Measurements from ENCODE around the gene HNRNPL. TPM values are rescaled to one million over a fixed set of nuclear protein-coding genes. Genes with fewer than 3 reads are reported as not detected.
A peak's percentile ranks its signal among the peaks of the same experiment; 100 is the strongest.

Gene HNRNPL
- total and polyA plus RNA-seq, 9 of the 15 experiments (the other 6 are each of a cell fraction or from before 2014, with no cell fraction given) = 39.5 to 610 (median 299) TPM

DNA sequence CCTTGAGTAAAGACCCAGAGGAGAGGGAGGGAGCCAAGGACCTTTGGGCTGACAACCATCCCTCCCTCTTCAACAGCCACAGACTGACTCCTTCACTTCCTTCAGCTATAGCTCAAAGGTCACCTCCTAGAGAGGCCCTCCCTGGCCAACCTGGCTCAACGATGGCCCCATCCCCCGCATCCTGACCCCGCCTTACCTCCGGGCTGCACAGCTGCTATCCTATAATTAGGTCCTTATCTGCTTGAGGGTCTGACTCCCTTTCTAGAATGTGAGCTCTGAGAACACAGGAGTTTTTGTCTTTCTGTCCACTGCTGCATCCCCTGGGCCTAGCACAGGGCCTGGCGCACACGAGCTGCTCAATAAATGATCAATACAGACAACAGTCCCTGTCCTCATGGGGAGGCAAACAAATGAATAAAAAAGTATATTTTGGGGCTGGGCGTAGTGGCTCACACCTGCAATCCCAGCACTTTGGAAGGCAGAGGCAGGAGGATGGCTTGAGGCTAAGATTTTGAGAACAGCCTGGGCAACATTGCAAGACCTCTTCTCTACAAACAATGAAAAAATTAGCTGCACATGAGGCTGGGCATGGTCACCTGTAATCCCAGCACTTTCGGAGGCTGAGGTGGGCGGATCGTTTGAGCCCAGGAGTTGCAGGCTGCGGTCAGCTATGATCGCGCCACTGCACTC, 30.4 kb downstream of the HNRNPL start (continued):
- TF ChIP-seq RBBP5 (IDR thresholded peaks at IDR 0.05; ENCODE audit: borderline replicate concordance, insufficient read depth, low read length, poor library complexity, severe bottlenecking) = no peak
- no peak for TF ChIP-seq ADNP (tag; IDR thresholded peaks at IDR 0.05)
- peak; percentile 76 for TF ChIP-seq EGR1 (conservative IDR thresholded peaks at IDR 0.05)
- TF ChIP-seq ZNF830 (CRISPR knock-in tag; IDR thresholded peaks at IDR 0.05) = no peak
- TF ChIP-seq CLOCK (CRISPR knock-in tag; IDR thresholded peaks at IDR 0.05; ENCODE audit: borderline replicate concordance) = no peak
- TF ChIP-seq ZNF511 (CRISPR knock-in tag; IDR thresholded peaks at IDR 0.05) = no peak
- TF ChIP-seq ZNF121 (CRISPR knock-in tag; conservative IDR thresholded peaks at IDR 0.05) = peak; percentile 87
- no peak for TF ChIP-seq ZFP30 (CRISPR knock-in tag; IDR thresholded peaks at IDR 0.05; ENCODE audit: borderline replicate concordance)
- TF ChIP-seq ZNF79 (CRISPR knock-in tag; IDR thresholded peaks at IDR 0.05; ENCODE audit: low read depth) = no peak
- TF ChIP-seq SPI1 (IDR thresholded peaks at IDR 0.05; ENCODE audit: borderline replicate concordance, low read depth, low read length) = no peak
- TF ChIP-seq, protein P1, sequence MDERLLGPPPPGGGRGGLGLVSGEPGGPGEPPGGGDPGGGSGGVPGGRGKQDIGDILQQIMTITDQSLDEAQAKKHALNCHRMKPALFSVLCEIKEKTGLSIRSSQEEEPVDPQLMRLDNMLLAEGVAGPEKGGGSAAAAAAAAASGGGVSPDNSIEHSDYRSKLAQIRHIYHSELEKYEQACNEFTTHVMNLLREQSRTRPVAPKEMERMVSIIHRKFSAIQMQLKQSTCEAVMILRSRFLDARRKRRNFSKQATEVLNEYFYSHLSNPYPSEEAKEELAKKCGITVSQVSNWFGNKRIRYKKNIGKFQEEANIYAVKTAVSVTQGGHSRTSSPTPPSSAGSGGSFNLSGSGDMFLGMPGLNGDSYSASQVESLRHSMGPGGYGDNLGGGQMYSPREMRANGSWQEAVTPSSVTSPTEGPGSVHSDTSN (CRISPR knock-in tag; IDR thresholded peaks at IDR 0.05; ENCODE audit: low read depth) = no peak
- TF ChIP-seq, protein P1 (tag; conservative IDR thresholded peaks at IDR 0.05; ENCODE audit: low read depth) = no peak
- TF ChIP-seq KHSRP (IDR thresholded peaks at IDR 0.05) = no peak
- TF ChIP-seq KDM4B (IDR thresholded peaks at IDR 0.05; ENCODE audit: borderline replicate concordance in 2 of 2, low read depth in 1 of 2) = no peak; a peak in 1 of 4 replicates
- TF ChIP-seq SRSF7 (optimal IDR thresholded peaks at IDR 0.05; ENCODE audit: low read depth, low read length) = no peak
- no peak; the same call in 1 of the 2 replicates for TF ChIP-seq PHF21A (IDR thresholded peaks at IDR 0.05; ENCODE audit: borderline replicate concordance, low read depth)
- TF ChIP-seq, protein P2, sequence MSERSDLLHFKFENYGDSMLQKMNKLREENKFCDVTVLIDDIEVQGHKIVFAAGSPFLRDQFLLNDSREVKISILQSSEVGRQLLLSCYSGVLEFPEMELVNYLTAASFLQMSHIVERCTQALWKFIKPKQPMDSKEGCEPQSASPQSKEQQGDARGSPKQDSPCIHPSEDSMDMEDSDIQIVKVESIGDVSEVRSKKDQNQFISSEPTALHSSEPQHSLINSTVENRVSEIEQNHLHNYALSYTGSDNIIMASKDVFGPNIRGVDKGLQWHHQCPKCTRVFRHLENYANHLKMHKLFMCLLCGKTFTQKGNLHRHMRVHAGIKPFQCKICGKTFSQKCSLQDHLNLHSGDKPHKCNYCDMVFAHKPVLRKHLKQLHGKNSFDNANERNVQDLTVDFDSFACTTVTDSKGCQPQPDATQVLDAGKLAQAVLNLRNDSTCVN (CRISPR knock-in tag; IDR thresholded peaks at IDR 0.05) = no peak
- TF ChIP-seq, protein P3, sequence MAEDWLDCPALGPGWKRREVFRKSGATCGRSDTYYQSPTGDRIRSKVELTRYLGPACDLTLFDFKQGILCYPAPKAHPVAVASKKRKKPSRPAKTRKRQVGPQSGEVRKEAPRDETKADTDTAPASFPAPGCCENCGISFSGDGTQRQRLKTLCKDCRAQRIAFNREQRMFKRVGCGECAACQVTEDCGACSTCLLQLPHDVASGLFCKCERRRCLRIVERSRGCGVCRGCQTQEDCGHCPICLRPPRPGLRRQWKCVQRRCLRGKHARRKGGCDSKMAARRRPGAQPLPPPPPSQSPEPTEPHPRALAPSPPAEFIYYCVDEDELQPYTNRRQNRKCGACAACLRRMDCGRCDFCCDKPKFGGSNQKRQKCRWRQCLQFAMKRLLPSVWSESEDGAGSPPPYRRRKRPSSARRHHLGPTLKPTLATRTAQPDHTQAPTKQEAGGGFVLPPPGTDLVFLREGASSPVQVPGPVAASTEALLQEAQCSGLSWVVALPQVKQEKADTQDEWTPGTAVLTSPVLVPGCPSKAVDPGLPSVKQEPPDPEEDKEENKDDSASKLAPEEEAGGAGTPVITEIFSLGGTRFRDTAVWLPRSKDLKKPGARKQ (CRISPR knock-in tag; IDR thresholded peaks at IDR 0.05) = no peak
- no peak for TF ChIP-seq RFX7 (CRISPR knock-in tag; IDR thresholded peaks at IDR 0.05)
